CD8-positive, alpha-beta memory T cell (primary cell): ENCODE measurements around the gene COPS3. TPM values are rescaled to one million over a fixed set of nuclear protein-coding genes. Genes with fewer than 3 reads are reported as not detected.
"Not testable (repeated sequence)": the region's sequence is repeated elsewhere in the genome, so short reads cannot be mapped to it uniquely, and the experiment has no call there.

Experiments
- CTCF ChIA-PET: fragments of 350-600 bp; sonication (Branson Sonifier 250); formaldehyde crosslinking; loops from one replicate; lab custom pipeline; 2021; ENCODE audit warnings: antibody characterized with exemption; lab: Charles Lee
- POLR2A ChIA-PET: fragments of 350-600 bp; sonication (Branson Sonifier 250); formaldehyde crosslinking; loops from one replicate; lab custom pipeline; 2021; ENCODE audit warnings: antibody characterized with exemption; lab: Charles Lee
- DNase-seq, 5 donors: peaks; one replicate each; pipeline versions ENCODE4 v3.0.0 to v3.0.0-alpha.2; 2020 to 2022; ENCODE audit warnings: mixed read lengths in 1 of 5
- H3K27ac ChIP-seq: one replicate; pipeline ENCODE4 v1.7.0; 2013; ENCODE audit warnings: low read depth, mild to moderate bottlenecking, low read length, moderate library complexity
- H3K27me3 ChIP-seq: 2 replicates; pipeline ENCODE4 v1.7.0; 2013; ENCODE audit warnings: low read length, mild to moderate bottlenecking; ENCODE audit not compliant: insufficient read depth, poor library complexity, severe bottlenecking
- H3K36me3 ChIP-seq: 2 replicates; pipeline ENCODE4 v1.7.0; 2013; ENCODE audit warnings: mild to moderate bottlenecking, low read length, moderate library complexity; ENCODE audit not compliant: insufficient read depth
- H3K4me1 ChIP-seq: 2 replicates; pipeline ENCODE4 v1.7.0; 2013; ENCODE audit warnings: mild to moderate bottlenecking, low read length, moderate library complexity; ENCODE audit not compliant: insufficient read depth
- H3K4me3 ChIP-seq: 2 replicates; pipeline ENCODE4 v1.7.0; 2013; ENCODE audit warnings: mild to moderate bottlenecking, low read length
- H3K9me3 ChIP-seq: 2 replicates; pipeline ENCODE4 v1.7.0; 2013; ENCODE audit warnings: mild to moderate bottlenecking, low read length
- H3K27ac Mint-ChIP-seq, 8 donors: one replicate each; pipeline ENCODE4 v1.8.0; 2020 to 2021; ENCODE audit warnings: mixed read lengths in 8 of 8, mild to moderate bottlenecking in 6 of 8, inconsistent platforms in 3 of 8, moderate library complexity in 3 of 8
- H3K27me3 Mint-ChIP-seq, 2 donors: one replicate each; pipeline ENCODE4 v1.8.0; 2020 to 2021; ENCODE audit warnings: mixed read lengths in 2 of 2, mild to moderate bottlenecking in 1 of 2, moderate library complexity in 1 of 2
- H3K36me3 Mint-ChIP-seq, 3 donors: one replicate each; pipeline ENCODE4 v1.8.0; 2020 to 2021; ENCODE audit warnings: mixed read lengths in 3 of 3, inconsistent platforms in 1 of 3, mild to moderate bottlenecking in 1 of 3
- H3K4me1 Mint-ChIP-seq, 3 donors: one replicate each; pipeline ENCODE4 v1.8.0; 2020 to 2021; ENCODE audit warnings: mixed read lengths in 3 of 3, inconsistent platforms in 1 of 3, mild to moderate bottlenecking in 1 of 3
- H3K4me3 Mint-ChIP-seq, 7 donors: one replicate each; pipeline ENCODE4 v1.8.0; 2020 to 2021; ENCODE audit warnings: mixed read lengths in 7 of 7, mild to moderate bottlenecking in 6 of 7, moderate library complexity in 4 of 7, inconsistent platforms in 2 of 7
- H3K9me3 Mint-ChIP-seq, 5 donors: one replicate each; pipeline ENCODE4 v1.8.0; 2020 to 2022; ENCODE audit warnings: mixed read lengths in 5 of 5, mild to moderate bottlenecking in 3 of 5, moderate library complexity in 2 of 5, inconsistent platforms in 1 of 5
- polyA plus RNA-seq: library from polyadenylated mRNA; unstranded; fragments of 300-500 nt; fragmentation: Illumina TruSeq; gene quantifications from one replicate; pipeline ENCODE4 v1.2.3, GENCODE V29; 2021
- total RNA-seq, 2 experiments: library from RNA; stranded (reverse); gene quantifications; one replicate each; pipeline ENCODE4 v1.2.3, GENCODE V29; 2021

COPS3 gene
- total and polyA plus RNA-seq, 3 experiments from 2014 or later, result 86.3 to 137 (median 132) TPM

DNA sequence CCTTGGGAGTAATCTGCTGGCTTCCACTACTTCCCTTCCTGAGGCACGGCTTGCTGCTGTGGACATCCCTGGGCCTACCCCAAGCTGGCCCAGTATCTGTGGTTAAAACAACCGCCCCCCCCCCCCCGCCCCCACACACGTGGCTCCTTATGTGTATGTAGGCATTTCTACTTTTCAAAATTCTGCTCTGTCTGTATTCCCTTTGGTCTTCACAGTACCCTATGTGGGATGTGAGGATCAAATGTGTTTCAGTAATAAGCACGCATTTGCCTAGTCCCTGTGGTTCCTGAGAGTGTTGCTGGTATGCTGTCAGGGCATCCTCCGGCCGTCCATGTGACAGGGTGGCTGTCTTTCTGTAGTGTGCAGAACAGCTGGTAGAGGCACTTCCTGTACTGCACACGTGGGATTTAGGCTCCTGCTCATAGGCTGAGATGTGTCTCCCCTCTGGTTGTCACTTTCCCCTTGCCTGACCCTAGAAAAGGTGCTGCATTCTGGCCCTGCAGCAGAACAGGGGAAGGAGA is 24.3 kb upstream of the COPS3 start:
- peak overlapping the region; percentile 45 to 92 (median 83) for H3K4me3 Mint-ChIP-seq
- Histone ChIP-seq H3K4me3 (peak overlapping the region; percentile 22), H3K27me3 (no peaks in the 10 kb centered on the region), H3K36me3 (no peaks in the 10 kb centered on the region), H3K27ac (peak overlapping the region; percentile 22), H3K9me3 (no peaks in the 10 kb centered on the region), H3K4me1 (peaks cover 30% of the 10 kb centered on the region)
- H3K36me3 Mint-ChIP-seq, result no peaks in the 10 kb centered on the region
- ChIA-PET CTCF (interaction anchor here (1.1 to 1.9 kb wide), 4 partner anchors 8 to 163 kb away, joined by 3 to 4 read pairs (median 4); partner anchors contain the start of gene COPS3), POLR2A (interaction anchor here (1.4 to 2.4 kb wide), 2 partner anchors 25 to 68 kb away, joined by 6 to 10 read pairs; partner anchors contain the start of genes COPS3 and FLCN)
- H3K4me1 Mint-ChIP-seq, result peaks cover 27 to 33% (median 31%) of the 10 kb centered on the region in 3 donors
- peak overlapping the region; percentile 81 to 97 (median 93) for H3K27ac Mint-ChIP-seq
- no peaks in the 10 kb centered on the region for H3K9me3 Mint-ChIP-seq
- peak; percentile 37 to 74 (median 46) for DNase-seq
- peaks cover 0 to 1% of the 10 kb centered on the region in 2 donors for H3K27me3 Mint-ChIP-seq

DNA sequence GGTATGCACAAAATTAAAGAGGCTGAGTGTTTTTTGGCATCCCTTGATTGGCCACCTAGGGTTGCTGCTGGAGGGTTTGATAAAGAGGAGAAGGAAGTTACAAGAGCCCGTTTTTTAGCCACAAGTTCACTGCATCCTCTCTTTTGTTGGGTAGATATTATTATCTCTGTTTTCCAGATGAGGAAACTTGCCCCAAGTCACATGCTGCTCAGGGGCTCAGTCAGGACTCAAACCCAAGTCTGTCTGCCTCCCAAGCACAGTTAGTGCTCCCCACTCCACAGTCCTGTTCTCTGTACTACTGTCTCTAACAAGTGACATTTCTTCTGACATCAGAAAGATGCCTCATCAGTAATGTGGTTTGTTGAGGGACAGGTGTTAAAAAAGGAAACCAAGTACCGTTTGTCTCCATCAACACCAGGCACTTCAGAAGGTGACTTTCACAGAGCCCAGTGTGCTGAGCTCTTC is 23.5 kb upstream of the COPS3 start:
- Mint-ChIP-seq H3K9me3 (no peaks in the 10 kb centered on the region), H3K27me3 (peaks cover 4 to 6% of the 10 kb centered on the region in 2 donors), H3K36me3 (no peaks in the 10 kb centered on the region), H3K27ac (peak overlapping the region; percentile 84 to 96 (median 94)), H3K4me3 (peak overlapping the region; percentile 78 to 91 (median 86)), H3K4me1 (peaks cover 27 to 36% (median 35%) of the 10 kb centered on the region in 3 donors)
- Histone ChIP-seq H3K4me1 (peaks cover 30% of the 10 kb centered on the region), H3K9me3 (no peaks in the 10 kb centered on the region), H3K27ac (peak overlapping the region; percentile 22), H3K36me3 (no peaks in the 10 kb centered on the region), H3K27me3 (no peaks in the 10 kb centered on the region), H3K4me3 (peak overlapping the region; percentile 22)
- POLR2A ChIA-PET, result interaction anchor here (2.4 kb wide), 1 partner anchor 24 kb away, joined by 10 read pairs; the partner anchor contains the start of gene COPS3
- DNase-seq, result peak; percentile 11 to 65 (median 54)
- CTCF ChIA-PET, result interaction anchor here (0.6 to 1.9 kb wide), 2 partner anchors 12 to 20 kb away, joined by 4 read pairs; no protein-coding TSS in a partner anchor

DNA sequence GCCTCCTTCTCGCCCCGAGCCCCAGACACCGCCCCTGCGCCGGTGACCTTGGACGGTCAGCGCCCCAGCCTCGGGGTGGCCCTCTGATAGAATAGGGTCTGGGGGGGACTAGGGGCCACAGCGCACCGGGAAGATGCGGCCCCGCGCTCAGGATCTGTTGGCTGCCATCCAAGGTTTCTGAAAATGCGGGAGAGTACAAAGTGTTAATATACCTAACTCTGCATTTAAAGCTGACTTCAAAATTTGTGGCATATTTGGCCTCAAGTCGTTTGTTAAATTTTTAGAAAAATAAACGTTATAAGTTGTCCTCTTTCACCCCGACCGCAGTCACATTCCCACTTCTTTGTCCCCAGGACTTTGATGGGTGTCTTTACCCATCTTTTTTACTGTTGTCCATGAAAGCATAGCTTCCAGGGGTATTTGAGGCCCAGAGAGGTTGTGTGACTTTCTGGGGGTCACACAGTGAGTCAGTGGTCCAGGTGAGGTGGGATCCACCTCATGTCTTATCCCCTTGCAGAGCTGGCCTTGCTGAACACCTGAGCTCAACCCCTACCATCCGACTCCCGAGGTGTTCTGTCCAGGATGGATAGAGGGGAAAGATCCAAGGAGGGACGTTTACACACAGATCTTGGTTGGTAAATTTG is 22.9 kb upstream of the COPS3 start:
- CTCF ChIA-PET, result interaction anchor here (0.6 to 1.9 kb wide), 2 partner anchors 11 to 19 kb away, joined by 4 read pairs; no protein-coding TSS in a partner anchor
- no peak for DNase-seq

DNA sequence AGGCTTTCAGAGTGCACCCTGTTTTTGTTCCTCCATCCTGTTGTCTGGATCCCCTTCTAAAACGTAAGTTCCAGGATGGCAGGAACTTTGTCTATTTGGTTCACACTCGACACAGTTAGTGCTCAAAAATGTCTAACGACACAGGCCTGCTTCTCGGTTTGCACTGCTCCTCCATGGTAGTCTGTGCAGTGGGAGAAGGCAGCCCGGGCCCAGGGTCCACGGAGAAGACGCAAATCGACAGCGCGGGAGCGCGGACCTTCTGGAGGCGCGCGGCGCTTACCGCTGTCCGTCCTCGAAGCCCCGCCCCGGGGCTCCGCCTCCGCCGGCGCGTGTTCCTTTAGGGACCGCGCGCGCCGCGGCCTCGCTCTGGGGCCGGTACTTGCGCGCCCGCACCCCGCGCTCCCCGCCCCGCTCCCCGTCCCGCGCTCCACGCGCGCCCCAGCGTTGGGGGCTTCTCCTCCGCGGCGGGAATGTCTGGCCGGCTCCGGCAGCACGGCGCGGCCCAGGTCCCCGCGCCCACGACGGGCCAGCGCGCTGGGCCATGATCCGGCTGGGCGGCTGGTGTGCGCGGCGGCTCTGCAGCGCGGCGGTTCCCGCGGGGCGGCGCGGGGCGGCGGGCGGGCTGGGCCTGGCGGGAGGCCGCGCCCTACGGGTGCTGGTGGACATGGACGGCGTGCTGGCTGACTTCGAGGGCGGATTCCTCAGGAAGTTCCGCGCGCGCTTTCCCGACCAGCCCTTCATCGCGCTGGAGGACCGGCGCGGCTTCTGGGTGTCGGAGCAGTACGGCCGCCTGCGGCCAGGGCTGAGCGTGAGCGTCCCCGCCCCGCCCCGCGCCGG is 22.2 kb upstream of the COPS3 start, which contains the start of gene NT5M:
Gene NT5M, plus strand, starts transcription at position 364 of the 837 bp plus-strand sequence. Its CDS starts 178 bp downstream, at position 542.
- no peaks in the 10 kb centered on the region for H3K36me3 Mint-ChIP-seq
- peaks cover 27 to 36% (median 35%) of the 10 kb centered on the region in 3 donors for H3K4me1 Mint-ChIP-seq
- H3K4me1 ChIP-seq, result peaks cover 30% of the 10 kb centered on the region
- peak within 1 kb of the TSS; percentile 86 to 91 (median 88) for H3K4me3 Mint-ChIP-seq
- peaks cover 6% of the 10 kb centered on the region in 2 donors for H3K27me3 Mint-ChIP-seq
- peak within 1 kb of the TSS; percentile 86 to 94 (median 93) for H3K27ac Mint-ChIP-seq
- CTCF ChIA-PET, result interaction anchor here (1.9 kb wide), 1 partner anchor 19 kb away, joined by 4 read pairs; no protein-coding TSS in a partner anchor
- peak within 1 kb of the TSS; percentile 68 for H3K4me3 ChIP-seq
- no peaks in the 10 kb centered on the region for H3K9me3 Mint-ChIP-seq
- H3K36me3 ChIP-seq, result no peaks in the 10 kb centered on the region
- POLR2A ChIA-PET, result no interaction called here
- H3K9me3 ChIP-seq, result no peaks in the 10 kb centered on the region
- peak within 1 kb of the TSS; percentile 33 for H3K27ac ChIP-seq
- no peaks in the 10 kb centered on the region for H3K27me3 ChIP-seq
- DNase-seq, result peak; percentile 52 to 68 (median 59)

More for the DNA sequence above, 22.9 kb upstream of the COPS3 start:
- Mint-ChIP-seq H3K27ac (peak overlapping the region; percentile 84 to 96 (median 94)), H3K27me3 (peaks cover 6% of the 10 kb centered on the region in 2 donors), H3K4me1 (peaks cover 27 to 36% (median 35%) of the 10 kb centered on the region in 3 donors), H3K4me3 (peak overlapping the region; percentile 78 to 91 (median 86)), H3K36me3 (no peaks in the 10 kb centered on the region), H3K9me3 (no peaks in the 10 kb centered on the region)
- POLR2A ChIA-PET, result interaction anchor here (2.4 kb wide), 1 partner anchor 24 kb away, joined by 10 read pairs; the partner anchor contains the start of gene COPS3
- H3K27ac ChIP-seq, result peak overlapping the region; percentile 5
- no peaks in the 10 kb centered on the region for H3K36me3 ChIP-seq
- H3K4me3 ChIP-seq, result peak overlapping the region; percentile 22
- H3K9me3 ChIP-seq, result no peaks in the 10 kb centered on the region
- H3K27me3 ChIP-seq, result no peaks in the 10 kb centered on the region
- peaks cover 30% of the 10 kb centered on the region for H3K4me1 ChIP-seq

- POLR2A ChIA-PET, H3K4me3 ChIP-seq, H3K27ac ChIP-seq, H3K9me3 ChIP-seq, H3K27me3 Mint-ChIP-seq, H3K36me3 Mint-ChIP-seq, H3K9me3 Mint-ChIP-seq, CTCF ChIA-PET, H3K36me3 ChIP-seq, DNase-seq, H3K27me3 ChIP-seq: not testable (repeated sequence)
- peaks cover 27 to 36% (median 35%) of the 10 kb centered on the region in 3 donors for H3K4me1 Mint-ChIP-seq
- peak overlapping the region in 1 of 8 donors; percentile 31 for H3K27ac Mint-ChIP-seq
- H3K4me3 Mint-ChIP-seq, result peak overlapping the region in 3 of 7 donors; percentile 24 to 89 (median 87)
- peaks cover 30% of the 10 kb centered on the region for H3K4me1 ChIP-seq
Measured at GRCh38 chr17:17301659-17302058, 20.6 kb upstream of the COPS3 start.

GRCh38 chr17:17300624-17301568 is 19.9 kb upstream of the COPS3 start:
- peak overlapping the region; percentile 43 for H3K4me3 ChIP-seq
- POLR2A ChIA-PET, result no interaction called here
- DNase-seq, result peak; percentile 9 to 57 (median 19)
- no peaks in the 10 kb centered on the region for H3K9me3 Mint-ChIP-seq
- H3K27me3 Mint-ChIP-seq, result peaks cover 6% of the 10 kb centered on the region in 2 donors
- H3K4me1 Mint-ChIP-seq, result peaks cover 26 to 35% (median 34%) of the 10 kb centered on the region in 3 donors
- peaks cover 25% of the 10 kb centered on the region for H3K4me1 ChIP-seq
- no peaks in the 10 kb centered on the region for H3K36me3 ChIP-seq
- no peaks in the 10 kb centered on the region for H3K36me3 Mint-ChIP-seq
- H3K27ac ChIP-seq, result no peak overlapping the region
- no peaks in the 10 kb centered on the region for H3K27me3 ChIP-seq
- H3K27ac Mint-ChIP-seq, result no peak overlapping the region
- H3K4me3 Mint-ChIP-seq, result peak overlapping the region in 4 of 7 donors; percentile 8 to 73 (median 46)
- CTCF ChIA-PET, result no interaction called here
- no peaks in the 10 kb centered on the region for H3K9me3 ChIP-seq
